Activated CD4-positive, alpha-beta T cell treated with anti-CD3 and anti-CD28 coated beads, Interleukin-2, amount 10 ng/mL, durations not matched to agents 7 days and 5 days (primary cell): ENCODE data around the gene ATE1. TPM values are rescaled to one million over a fixed set of nuclear protein-coding genes. Genes with fewer than 3 reads are reported as not detected.

ENCODE experiments used
- CTCF ChIA-PET: fragments of 350-600 bp; sonication (Branson Sonifier 250); formaldehyde crosslinking; loops from one replicate; lab custom pipeline; 2021; ENCODE audit warnings: antibody characterized with exemption; lab: Charles Lee
- POLR2A ChIA-PET: fragments of 350-600 bp; sonication (Branson Sonifier 250); formaldehyde crosslinking; loops from one replicate; lab custom pipeline; 2021; ENCODE audit warnings: antibody characterized with exemption; lab: Charles Lee
- DNase-seq: peaks from one replicate; pipeline ENCODE4 v3.0.0-alpha.2; 2020
- H3K27ac Mint-ChIP-seq: one replicate; pipeline ENCODE4 v1.8.0; 2021; ENCODE audit warnings: mild to moderate bottlenecking, moderate library complexity, mixed read lengths
- H3K27me3 Mint-ChIP-seq: one replicate; pipeline ENCODE4 v1.8.0; 2021; ENCODE audit warnings: mixed read lengths
- H3K36me3 Mint-ChIP-seq: one replicate; pipeline ENCODE4 v1.8.0; 2021; ENCODE audit warnings: low read depth, mixed read lengths
- H3K4me1 Mint-ChIP-seq: one replicate; pipeline ENCODE4 v1.8.0; 2021; ENCODE audit warnings: mixed read lengths
- H3K4me3 Mint-ChIP-seq: one replicate; pipeline ENCODE4 v1.8.0; 2021; ENCODE audit warnings: mild to moderate bottlenecking, moderate library complexity, mixed read lengths
- H3K9me3 Mint-ChIP-seq: one replicate; pipeline ENCODE4 v1.8.0; 2021; ENCODE audit warnings: mixed read lengths
- total RNA-seq, 2 experiments: library from RNA; stranded (reverse); gene quantifications; one replicate each; pipeline ENCODE4 v1.2.3, GENCODE V29; 2021

Gene ATE1
- total RNA-seq, 2 experiments from 2014 or later: 23.1 to 24.4 TPM

DNA sequence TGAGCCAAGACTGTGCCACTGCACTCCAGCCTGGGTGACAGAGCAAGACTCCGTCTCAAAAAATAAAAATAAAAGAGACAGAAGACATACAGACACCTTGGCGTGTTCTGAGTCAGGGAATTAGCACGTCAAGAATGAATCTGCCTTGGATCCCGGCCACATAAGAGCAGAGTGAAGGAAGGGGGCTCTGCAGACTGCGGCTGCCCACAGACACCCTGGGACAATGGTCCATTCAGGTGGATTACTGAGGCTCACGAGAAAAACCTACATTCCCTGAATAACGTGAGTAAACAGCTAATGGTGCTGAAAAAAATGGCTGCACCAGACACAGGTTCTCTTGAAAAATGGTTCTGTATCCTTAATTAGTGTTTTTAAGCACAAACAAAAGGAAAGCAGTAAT, 229.5 kb downstream of the ATE1 start:
- Mint-ChIP-seq H3K4me1 (no peaks in the 10 kb centered on the region), H3K27me3 (no peaks in the 10 kb centered on the region), H3K27ac (no peak overlapping the region), H3K36me3 (no peaks in the 10 kb centered on the region), H3K9me3 (peaks cover 10% of the 10 kb centered on the region), H3K4me3 (no peak overlapping the region)
- ChIA-PET CTCF (no interaction called here), POLR2A (interaction anchor here (0.7 kb wide), 1 partner anchor 125 kb away, joined by 3 read pairs; no protein-coding TSS in a partner anchor)
- no peak for DNase-seq

DNA sequence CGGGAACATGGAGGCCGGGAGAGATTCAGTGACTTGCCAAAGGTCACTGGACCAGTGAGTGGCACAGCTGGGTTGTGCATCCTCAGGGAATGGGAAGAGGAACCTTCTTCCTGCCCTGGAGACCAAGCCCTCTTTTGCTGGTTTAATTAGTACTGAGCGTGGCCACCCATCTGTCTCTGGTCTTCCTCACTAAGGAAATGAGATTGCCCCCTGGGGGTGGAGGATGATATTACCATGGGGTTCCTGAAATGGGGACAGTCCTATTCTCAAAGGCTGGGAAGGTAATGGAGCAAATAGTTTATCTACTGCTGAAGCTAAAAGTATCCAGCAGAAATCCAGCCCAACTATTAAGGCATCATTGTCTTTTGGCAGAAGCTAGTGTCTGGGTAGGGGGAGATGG, 231.0 kb downstream of the ATE1 start:
- Mint-ChIP-seq H3K9me3 (peaks cover 10% of the 10 kb centered on the region), H3K27me3 (no peaks in the 10 kb centered on the region), H3K4me1 (no peaks in the 10 kb centered on the region), H3K36me3 (no peaks in the 10 kb centered on the region), H3K27ac (no peak overlapping the region), H3K4me3 (no peak overlapping the region)
- peak; percentile 17 for DNase-seq
- ChIA-PET POLR2A (no interaction called here), CTCF (interaction anchor here (1.0 to 1.4 kb wide), 2 partner anchors 9 to 747 kb away, joined by 3 read pairs; no protein-coding TSS in a partner anchor)

DNA sequence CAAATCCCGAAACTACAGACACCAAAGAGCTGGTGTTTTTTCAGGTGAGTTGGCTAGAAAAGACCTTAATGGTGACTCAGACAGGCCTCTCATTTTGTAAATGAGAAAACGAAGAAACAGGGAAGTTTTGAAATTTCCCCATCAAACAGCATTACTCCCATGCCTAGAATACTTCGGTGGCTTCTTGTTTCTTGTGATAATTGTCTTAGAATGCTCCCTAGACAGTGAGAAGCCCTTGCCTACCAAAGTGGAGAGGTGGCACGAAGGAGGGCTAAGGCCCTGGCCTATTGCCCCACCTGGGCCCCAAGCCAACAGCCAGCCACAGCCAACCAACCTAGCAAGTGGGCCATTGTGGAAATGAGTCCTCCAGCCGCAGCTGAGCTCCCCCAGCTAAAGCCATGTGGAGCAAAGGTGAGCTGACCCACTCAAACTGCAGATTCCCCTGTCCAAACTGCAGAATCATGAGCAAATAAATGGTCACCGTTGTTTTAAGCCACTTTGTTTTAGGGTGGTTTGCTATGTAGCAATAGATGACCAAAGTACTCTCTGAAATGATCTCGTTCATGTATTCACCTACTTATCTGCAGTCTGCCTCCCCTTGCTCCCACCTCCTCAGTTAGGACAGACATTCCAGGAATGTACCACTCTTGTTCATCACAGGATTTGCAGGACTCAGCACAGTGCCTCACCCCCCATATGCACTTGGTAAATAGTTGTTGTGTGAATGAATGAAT, 231.9 kb downstream of the ATE1 start:
- no peaks in the 10 kb centered on the region for H3K27me3 Mint-ChIP-seq
- no peaks in the 10 kb centered on the region for H3K4me1 Mint-ChIP-seq
- ChIA-PET CTCF (interaction anchor here (1.0 to 1.4 kb wide), 2 partner anchors 8 to 746 kb away, joined by 3 read pairs; no protein-coding TSS in a partner anchor), POLR2A (no interaction called here)
- no peak overlapping the region for H3K27ac Mint-ChIP-seq
- peaks cover 10% of the 10 kb centered on the region for H3K9me3 Mint-ChIP-seq
- no peak overlapping the region for H3K4me3 Mint-ChIP-seq
- DNase-seq: no peak
- no peaks in the 10 kb centered on the region for H3K36me3 Mint-ChIP-seq

DNA sequence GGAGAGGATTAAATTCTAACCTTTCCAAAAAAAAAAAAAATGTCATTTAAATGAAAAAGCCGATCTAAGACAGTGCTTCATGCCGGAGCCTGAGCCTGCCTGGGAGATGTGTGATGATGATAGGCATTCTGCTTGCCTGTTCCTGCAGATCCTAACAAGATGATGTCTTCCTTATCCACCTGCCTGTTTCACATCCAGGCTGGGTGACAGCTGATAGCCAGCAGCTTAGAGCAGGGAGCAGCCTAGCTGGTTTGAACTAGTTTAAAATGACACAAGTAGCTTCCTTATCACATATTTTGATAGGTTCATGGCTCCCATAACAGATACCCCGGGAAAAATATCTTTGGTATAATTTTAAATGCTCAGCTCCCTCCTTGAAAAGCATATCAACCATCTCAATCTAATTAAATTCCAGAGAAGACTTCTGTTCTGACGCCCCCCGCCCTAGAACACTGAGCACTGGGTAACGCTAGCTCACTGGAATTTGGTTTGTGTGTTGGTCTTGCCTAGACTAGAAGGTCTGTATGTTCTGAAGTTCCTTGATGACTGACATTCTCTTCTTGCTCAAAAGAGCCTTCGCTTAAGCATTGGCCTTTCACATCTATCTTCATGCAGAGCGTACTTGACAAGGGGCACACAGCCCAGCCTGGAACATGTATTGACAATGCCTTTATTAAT, 232.7 kb downstream of the ATE1 start:
- H3K4me3 Mint-ChIP-seq: no peak overlapping the region
- H3K36me3 Mint-ChIP-seq: no peaks in the 10 kb centered on the region
- H3K27me3 Mint-ChIP-seq: no peaks in the 10 kb centered on the region
- no peaks in the 10 kb centered on the region for H3K4me1 Mint-ChIP-seq
- no peak for DNase-seq
- POLR2A ChIA-PET: no interaction called here
- CTCF ChIA-PET: no interaction called here
- H3K9me3 Mint-ChIP-seq: peaks cover 6% of the 10 kb centered on the region
- H3K27ac Mint-ChIP-seq: no peak overlapping the region

DNA sequence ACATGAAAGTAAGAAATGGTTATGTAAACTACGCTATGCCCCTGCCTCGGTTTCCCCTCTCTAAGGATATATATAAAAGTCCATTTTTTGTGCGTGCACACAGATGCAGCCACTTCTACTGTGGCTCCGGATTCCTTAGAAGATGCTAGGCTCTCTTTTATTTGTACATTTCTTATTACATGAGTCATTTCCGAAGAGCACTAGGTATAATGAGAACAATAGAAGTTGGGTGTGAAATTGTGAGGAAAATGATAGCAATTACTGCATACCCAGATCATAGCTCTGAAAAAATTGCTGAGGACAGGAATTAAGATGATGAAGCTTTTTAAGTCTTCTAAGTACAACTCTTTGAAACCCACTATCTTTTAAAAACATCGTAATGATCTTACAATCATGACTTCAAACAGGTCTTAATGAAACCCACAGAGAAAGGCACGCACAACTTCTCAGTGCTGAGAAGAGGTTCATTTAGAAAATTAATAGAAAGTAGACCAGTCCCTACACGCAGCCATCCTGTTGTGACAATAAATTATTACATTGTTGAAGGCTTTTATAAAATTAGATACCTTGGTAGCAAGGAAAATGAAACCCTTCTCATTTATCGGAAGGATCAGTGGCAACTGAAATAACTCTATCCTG, 233.4 kb downstream of the ATE1 start:
- POLR2A ChIA-PET: no interaction called here
- CTCF ChIA-PET: no interaction called here
- H3K4me1 Mint-ChIP-seq: no peaks in the 10 kb centered on the region
- DNase-seq: no peak
- no peaks in the 10 kb centered on the region for H3K27me3 Mint-ChIP-seq
- H3K36me3 Mint-ChIP-seq: no peaks in the 10 kb centered on the region
- H3K9me3 Mint-ChIP-seq: peaks cover 2% of the 10 kb centered on the region
- no peak overlapping the region for H3K4me3 Mint-ChIP-seq
- no peak overlapping the region for H3K27ac Mint-ChIP-seq

DNA sequence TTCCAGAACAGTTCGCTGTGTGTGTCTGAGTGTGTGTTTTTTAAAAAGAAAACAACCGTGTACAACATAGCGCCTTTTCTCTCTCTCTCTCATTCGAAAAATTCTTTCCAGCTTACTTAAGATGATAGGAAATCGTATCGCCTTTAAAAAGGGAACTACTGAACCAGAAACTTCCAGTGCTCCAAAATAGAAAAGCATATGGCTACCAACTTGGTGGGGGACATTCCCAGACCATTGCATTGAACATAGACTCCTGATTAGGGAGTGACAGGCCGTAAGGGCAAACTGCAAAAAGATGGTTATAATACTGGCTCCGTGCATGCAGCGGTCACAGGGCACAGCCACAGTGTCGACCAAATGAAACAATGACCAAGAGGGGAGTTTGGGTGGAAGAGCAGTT, 235.2 kb downstream of the ATE1 start:
- Mint-ChIP-seq H3K36me3 (no peaks in the 10 kb centered on the region), H3K9me3 (no peaks in the 10 kb centered on the region), H3K27ac (no peak overlapping the region), H3K4me1 (no peaks in the 10 kb centered on the region), H3K4me3 (no peak overlapping the region), H3K27me3 (no peaks in the 10 kb centered on the region)
- POLR2A ChIA-PET: no interaction called here
- CTCF ChIA-PET: no interaction called here
- DNase-seq: no peak

DNA sequence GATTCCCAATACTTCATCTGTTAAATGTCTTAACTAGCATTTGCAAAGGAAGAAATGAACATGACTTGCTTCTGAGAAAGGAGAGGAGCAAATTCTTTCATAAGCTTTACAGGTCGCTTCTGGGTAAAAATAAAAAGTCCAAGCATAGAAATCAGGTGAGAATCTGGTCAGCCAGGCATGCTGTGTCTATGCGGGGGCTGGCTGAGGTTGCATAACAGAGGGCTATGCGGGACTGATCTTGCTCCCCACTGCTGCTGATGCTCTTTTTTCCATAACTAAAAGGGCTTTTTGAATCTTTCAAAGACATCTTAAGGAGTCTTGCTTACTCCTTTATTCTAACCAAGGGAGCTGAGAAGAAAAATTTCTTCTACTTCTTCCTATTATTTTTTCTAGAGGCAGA, 236.9 kb downstream of the ATE1 start:
- no peaks in the 10 kb centered on the region for H3K36me3 Mint-ChIP-seq
- no peak overlapping the region for H3K27ac Mint-ChIP-seq
- DNase-seq: no peak
- H3K4me1 Mint-ChIP-seq: no peaks in the 10 kb centered on the region
- no peak overlapping the region for H3K4me3 Mint-ChIP-seq
- CTCF ChIA-PET: no interaction called here
- no peaks in the 10 kb centered on the region for H3K9me3 Mint-ChIP-seq
- no peaks in the 10 kb centered on the region for H3K27me3 Mint-ChIP-seq
- POLR2A ChIA-PET: no interaction called here

Other genes with a start within 250 kb of the ATE1 start
- gene NSMCE4A, start 47.2 kb upstream of the ATE1 start, total RNA-seq: 10 to 100 TPM; 63.5 to 69.4 TPM
- gene TACC2, start 61.1 kb upstream of the ATE1 start, total RNA-seq: not detected